ENCODE measurements around the gene PAXX.

The PAXX gene, protein sequence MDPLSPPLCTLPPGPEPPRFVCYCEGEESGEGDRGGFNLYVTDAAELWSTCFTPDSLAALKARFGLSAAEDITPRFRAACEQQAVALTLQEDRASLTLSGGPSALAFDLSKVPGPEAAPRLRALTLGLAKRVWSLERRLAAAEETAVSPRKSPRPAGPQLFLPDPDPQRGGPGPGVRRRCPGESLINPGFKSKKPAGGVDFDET

DNA sequence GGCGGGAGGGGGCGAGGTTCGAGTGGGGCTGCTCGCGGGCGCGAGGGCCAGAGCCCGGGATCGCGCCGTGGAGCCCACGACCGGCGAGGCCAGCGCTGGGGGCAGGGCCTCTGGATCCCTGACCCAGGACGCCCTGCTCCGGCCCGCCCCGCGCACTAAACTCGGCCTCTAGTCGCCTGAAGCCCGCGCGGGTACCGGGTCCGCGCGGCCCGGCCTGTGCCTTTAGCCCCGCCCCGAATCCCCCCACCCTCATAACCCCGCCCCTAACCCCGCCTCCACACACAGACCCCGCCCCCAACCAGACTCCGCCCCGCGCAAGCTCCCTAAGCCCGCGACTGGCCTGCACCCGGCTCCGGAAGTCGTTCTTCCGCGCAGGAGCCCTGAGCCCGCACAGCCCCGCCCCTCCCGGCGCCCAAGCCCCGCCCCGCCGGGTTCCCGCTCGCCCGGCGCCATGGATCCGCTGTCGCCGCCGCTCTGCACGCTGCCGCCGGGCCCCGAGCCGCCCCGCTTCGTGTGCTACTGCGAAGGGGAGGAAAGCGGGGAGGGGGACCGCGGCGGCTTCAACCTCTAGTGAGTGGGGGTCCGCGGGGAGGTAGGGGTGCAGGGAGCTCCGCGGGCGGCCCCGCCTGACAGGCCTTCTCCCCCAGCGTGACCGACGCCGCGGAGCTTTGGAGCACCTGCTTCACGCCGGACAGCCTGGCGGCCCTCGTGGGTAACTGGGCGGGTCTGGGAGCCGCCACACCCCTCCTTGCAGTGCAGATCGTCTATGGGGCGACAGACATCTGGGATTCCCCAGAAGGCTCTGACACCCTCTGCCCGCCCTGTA is at the start of gene PAXX:
TSS of gene PAXX (plus strand) at position 430 of the 826 bp plus-strand sequence. CDS start at position 452, 22 bp downstream.
- TF ChIP-seq, protein P1, sequence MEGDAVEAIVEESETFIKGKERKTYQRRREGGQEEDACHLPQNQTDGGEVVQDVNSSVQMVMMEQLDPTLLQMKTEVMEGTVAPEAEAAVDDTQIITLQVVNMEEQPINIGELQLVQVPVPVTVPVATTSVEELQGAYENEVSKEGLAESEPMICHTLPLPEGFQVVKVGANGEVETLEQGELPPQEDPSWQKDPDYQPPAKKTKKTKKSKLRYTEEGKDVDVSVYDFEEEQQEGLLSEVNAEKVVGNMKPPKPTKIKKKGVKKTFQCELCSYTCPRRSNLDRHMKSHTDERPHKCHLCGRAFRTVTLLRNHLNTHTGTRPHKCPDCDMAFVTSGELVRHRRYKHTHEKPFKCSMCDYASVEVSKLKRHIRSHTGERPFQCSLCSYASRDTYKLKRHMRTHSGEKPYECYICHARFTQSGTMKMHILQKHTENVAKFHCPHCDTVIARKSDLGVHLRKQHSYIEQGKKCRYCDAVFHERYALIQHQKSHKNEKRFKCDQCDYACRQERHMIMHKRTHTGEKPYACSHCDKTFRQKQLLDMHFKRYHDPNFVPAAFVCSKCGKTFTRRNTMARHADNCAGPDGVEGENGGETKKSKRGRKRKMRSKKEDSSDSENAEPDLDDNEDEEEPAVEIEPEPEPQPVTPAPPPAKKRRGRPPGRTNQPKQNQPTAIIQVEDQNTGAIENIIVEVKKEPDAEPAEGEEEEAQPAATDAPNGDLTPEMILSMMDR (IDR thresholded peaks at IDR 0.05; ENCODE audit: insufficient read depth, low read length, missing control alignments): no peak
- POLR2A ChIA-PET: interaction anchor here (0.6 kb wide), 1 partner anchor 21 kb away, joined by 3 read pairs; no protein-coding TSS in a partner anchor
- CTCF ChIA-PET: interaction anchor here (0.6 to 4.9 kb wide), 8 partner anchors 12 to 75 kb away, joined by 3 to 34 read pairs (median 4); partner anchors contain the start of genes FBXW5 and NPDC1
- no peak for DNase-seq (ENCODE audit: low read depth, low spot score)
- H3K4me3 ChIP-seq (ENCODE audit: low read depth, low read length): peak within 1 kb of the TSS; percentile 72

DNA sequence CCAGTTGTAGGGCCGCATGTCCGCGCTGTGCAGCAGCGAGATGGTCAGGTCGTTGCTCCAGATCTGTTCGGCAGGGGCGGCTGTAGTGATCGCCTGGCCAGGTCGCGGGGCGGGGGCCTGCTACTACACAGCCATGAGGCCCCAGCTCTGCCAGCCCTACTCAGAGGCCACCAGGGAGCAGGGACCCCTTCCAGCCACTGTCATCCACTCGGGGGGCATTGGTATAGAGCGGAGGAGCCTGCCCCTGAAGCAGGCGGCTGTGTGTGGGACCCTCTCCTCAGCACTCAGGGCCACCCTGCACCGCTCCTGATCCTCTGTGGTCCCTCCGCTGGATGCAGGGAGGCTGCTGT is 49.4 kb upstream of the PAXX start:
- ChIA-PET CTCF (interaction anchor here (1.1 to 1.7 kb wide), 3 partner anchors 12 to 92 kb away, joined by 3 to 6 read pairs (median 6); partner anchors contain the start of gene FUT7), POLR2A (no interaction called here)
- TF ChIP-seq, protein P1 (IDR thresholded peaks at IDR 0.05; ENCODE audit: insufficient read depth, low read length, missing control alignments): no peak
- H3K4me3 ChIP-seq (ENCODE audit: low read depth, low read length): peak overlapping the region; percentile 81
- no peak for DNase-seq (ENCODE audit: low read depth, low spot score)

DNA sequence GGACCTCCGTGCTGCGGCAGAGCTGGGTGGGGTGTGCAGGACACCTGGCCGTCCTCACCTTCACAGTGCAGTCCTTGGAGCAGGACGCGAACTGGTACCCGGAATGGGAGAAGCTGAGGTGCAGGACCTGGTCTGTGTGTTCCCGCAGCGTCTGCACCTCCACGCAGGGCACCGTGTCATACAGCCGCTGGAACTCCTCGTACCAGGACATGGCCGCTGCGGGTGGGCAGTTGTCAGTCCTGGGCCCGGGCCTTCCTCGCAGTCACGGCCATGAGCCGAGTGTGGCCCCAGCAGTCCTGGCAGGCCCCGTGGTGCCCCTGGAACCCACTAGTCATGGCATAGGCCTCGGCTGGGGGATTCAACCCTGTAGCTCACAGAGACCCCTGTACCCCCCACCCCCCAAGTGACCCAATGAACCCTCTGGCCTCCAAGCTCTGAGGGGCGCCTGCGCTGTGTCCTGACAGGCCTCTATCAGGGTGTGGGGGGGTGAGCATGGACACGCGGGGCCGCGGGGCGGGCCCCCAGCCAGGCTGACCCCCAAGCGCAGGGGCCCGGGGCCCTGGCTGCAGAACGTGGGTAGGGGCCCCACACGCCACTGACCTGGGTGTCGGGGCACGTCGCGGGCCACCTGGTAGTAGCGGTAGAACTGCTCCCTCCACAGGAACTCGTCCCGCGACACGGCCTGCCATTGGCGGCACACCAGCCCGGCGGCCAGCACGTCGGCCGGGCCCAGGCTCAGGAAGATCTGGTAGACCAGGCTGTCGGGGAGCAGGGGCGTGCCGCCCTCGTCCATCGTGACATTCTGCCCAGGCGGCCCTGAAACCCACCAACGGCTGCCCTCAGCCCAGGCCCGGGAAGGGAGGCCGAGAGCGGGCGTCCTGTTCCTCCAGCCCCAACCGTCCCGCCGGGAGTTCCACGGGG is 48.7 kb upstream of the PAXX start:
- H3K4me3 ChIP-seq (ENCODE audit: low read depth, low read length): peak overlapping the region; percentile 81
- DNase-seq (ENCODE audit: low read depth, low spot score): no peak
- ChIA-PET CTCF (interaction anchor here (0.8 to 6.3 kb wide), 13 partner anchors 11 to 121 kb away, joined by 3 to 148 read pairs (median 5); partner anchors contain the start of genes ABCA2 and FUT7), POLR2A (interaction anchor here (1.0 kb wide), 1 partner anchor 87 kb away, joined by 3 read pairs; no protein-coding TSS in a partner anchor)
- TF ChIP-seq, protein P1 (IDR thresholded peaks at IDR 0.05; ENCODE audit: insufficient read depth, low read length, missing control alignments): no peak

DNA sequence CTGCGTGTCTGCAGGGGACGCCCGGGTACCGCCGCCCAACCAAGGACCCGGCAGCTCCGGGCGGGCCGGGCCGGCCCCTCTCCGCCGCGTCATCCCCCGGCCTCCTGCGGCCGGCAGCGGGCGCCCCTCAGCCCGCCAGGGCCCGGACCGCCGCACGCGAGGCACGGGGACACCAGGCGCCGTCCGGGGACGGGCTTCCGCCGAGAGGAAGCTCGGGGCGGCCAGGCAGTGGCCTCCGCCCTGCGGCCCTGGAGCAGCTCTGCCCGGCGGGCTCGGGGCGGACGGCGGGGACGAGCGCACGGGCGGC is 48.1 kb upstream of the PAXX start:
- DNase-seq (ENCODE audit: low read depth, low spot score): no peak
- H3K4me3 ChIP-seq (ENCODE audit: low read depth, low read length): peak overlapping the region; percentile 81
- ChIA-PET POLR2A (interaction anchor here (1.0 kb wide), 1 partner anchor 87 kb away, joined by 3 read pairs; no protein-coding TSS in a partner anchor), CTCF (interaction anchor here (0.8 to 6.3 kb wide), 12 partner anchors 11 to 120 kb away, joined by 3 to 148 read pairs (median 4); partner anchors contain the start of genes ABCA2 and FUT7)
- TF ChIP-seq, protein P1 (IDR thresholded peaks at IDR 0.05; ENCODE audit: insufficient read depth, low read length, missing control alignments): no peak

DNA sequence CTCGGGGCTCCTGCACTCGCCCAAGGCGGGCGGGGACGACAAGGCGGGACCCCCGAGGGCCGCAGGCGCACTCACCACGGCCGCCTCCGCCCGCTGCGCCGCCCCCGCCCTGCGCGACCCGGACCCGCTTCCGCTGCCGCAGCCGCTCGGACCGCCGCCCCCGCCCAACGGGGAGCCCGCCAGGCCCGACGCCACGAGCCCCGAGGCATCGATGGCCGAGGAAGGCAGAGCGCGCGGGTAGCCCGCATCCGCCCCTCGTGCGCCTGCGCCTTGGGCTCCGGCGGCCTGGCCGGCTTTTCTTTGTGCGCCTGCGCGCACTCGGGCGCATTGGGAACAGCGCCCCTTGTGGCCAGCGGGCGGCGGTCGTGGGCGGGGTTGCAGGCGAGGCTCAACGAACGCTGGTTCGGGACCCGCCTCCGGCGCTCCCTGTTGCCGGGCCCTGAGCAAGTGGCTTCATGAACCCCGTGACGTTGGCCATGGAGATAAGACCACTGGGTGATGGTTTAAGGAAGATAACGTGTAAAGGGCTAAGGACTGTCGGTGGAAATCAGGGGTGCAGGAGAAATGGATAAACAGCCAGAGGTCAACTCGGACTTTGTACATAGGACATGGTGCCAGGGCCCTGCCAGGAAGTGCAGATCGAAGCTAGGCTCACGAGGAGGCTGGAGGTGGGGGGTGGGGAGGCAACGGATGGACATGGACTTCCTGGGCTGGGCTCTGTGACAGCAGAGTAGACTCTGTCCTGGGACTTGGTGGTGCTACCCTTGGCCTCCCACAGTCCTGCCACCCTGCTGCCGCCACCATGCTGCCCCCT is 47.5 kb upstream of the PAXX start, which contains the start of the genes C8G and FBXW5:
TSS of gene C8G (plus strand) at position 725 of the 814 bp plus-strand sequence. CDS start at position 803, 78 bp downstream.
TSS of gene FBXW5 (minus strand) at position 220 of the 814 bp plus-strand sequence. CDS start 655 bp downstream, outside the sequence.
- TF ChIP-seq, protein P1 (IDR thresholded peaks at IDR 0.05; ENCODE audit: insufficient read depth, low read length, missing control alignments): peak; percentile 96
- peak; percentile 14 for DNase-seq (ENCODE audit: low read depth, low spot score)
- POLR2A ChIA-PET: no interaction called here
- H3K4me3 ChIP-seq (ENCODE audit: low read depth, low read length): peak within 1 kb of the TSS; percentile 81
- CTCF ChIA-PET: interaction anchor here (0.6 to 6.3 kb wide), 21 partner anchors 9 to 216 kb away, joined by 3 to 148 read pairs (median 4); partner anchors contain the start of genes ABCA2 and TRAF2

Measured in AG04449 (cell line).